ENCODE data around the gene ATP5ME.

DNA sequence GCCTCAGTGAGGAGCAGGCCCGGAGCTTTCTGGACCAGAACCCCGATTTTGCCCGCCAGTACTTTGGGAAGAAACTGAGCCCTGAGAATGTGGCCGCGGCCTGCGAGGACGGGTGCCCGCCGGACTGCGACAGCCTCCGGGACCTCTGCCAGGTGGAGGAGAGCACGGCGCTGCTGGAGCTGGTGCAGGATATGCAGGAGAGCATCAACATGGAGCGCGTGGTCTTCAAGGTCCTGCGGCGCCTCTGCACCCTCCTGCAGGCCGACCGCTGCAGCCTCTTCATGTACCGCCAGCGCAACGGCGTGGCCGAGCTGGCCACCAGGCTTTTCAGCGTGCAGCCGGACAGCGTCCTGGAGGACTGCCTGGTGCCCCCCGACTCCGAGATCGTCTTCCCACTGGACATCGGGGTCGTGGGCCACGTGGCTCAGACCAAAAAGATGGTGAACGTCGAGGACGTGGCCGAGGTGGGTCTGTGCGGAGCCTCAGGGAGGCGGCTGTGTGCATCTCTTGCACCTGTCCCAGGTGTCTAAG is 48.4 kb downstream of the ATP5ME start:
- TF ChIP-seq POLR2AphosphoS5 (IDR thresholded peaks at IDR 0.05; ENCODE audit: low read depth), result no peak
- TF ChIP-seq, protein P1, sequence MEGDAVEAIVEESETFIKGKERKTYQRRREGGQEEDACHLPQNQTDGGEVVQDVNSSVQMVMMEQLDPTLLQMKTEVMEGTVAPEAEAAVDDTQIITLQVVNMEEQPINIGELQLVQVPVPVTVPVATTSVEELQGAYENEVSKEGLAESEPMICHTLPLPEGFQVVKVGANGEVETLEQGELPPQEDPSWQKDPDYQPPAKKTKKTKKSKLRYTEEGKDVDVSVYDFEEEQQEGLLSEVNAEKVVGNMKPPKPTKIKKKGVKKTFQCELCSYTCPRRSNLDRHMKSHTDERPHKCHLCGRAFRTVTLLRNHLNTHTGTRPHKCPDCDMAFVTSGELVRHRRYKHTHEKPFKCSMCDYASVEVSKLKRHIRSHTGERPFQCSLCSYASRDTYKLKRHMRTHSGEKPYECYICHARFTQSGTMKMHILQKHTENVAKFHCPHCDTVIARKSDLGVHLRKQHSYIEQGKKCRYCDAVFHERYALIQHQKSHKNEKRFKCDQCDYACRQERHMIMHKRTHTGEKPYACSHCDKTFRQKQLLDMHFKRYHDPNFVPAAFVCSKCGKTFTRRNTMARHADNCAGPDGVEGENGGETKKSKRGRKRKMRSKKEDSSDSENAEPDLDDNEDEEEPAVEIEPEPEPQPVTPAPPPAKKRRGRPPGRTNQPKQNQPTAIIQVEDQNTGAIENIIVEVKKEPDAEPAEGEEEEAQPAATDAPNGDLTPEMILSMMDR (IDR thresholded peaks at IDR 0.05; ENCODE audit: insufficient read depth, low read length), result no peak
